Esophagus mucosa (tissue), 1 donor: ENCODE data around the gene COL15A1. TPM values are rescaled to one million over a fixed set of nuclear protein-coding genes. Genes with fewer than 3 reads are reported as not detected.

Experiments used
- ATAC-seq: fragments of 200-7000 bp; cut with Tn5 transposase; one replicate; pipeline ENCODE4 v1.9.1; 2020
- total RNA-seq: library from RNA; stranded (reverse); gene quantifications from one replicate; pipeline ENCODE4 v1.2.4, GENCODE V29; 2023
- donor health status: DM: yes; HTN: yes; CAD: no.

Gene COL15A1
- total RNA-seq, 1 donor from 2014 or later, result 7.5 TPM

- no peak for ATAC-seq
Measured at GRCh38 chr9:99114049-99114440, 170.3 kb downstream of the COL15A1 start.

GRCh38 chr9:99114846-99115500, 171.3 kb downstream of the COL15A1 start:
- ATAC-seq, result no peak

GRCh38 chr9:99116003-99116411, 172.3 kb downstream of the COL15A1 start:
- ATAC-seq, result no peak

GRCh38 chr9:99118782-99119466, 175.2 kb downstream of the COL15A1 start:
- peak; percentile 55 for ATAC-seq

GRCh38 chr9:99119976-99120655, 176.4 kb downstream of the COL15A1 start:
- no peak for ATAC-seq

Other genes starting within 250 kb of the COL15A1 start
- not detected for gene GABBR2, start 235.0 kb upstream of the COL15A1 start, total RNA-seq
- 13.8 TPM for gene ANKS6, start 147.4 kb upstream of the COL15A1 start, total RNA-seq
- gene GALNT12, start 136.2 kb upstream of the COL15A1 start, total RNA-seq, result 16.6 TPM
- 31.5 TPM for gene TGFBR1, start 161.2 kb downstream of the COL15A1 start, total RNA-seq